Measurements from ENCODE around the gene FHIT.

FHIT gene

DNA sequence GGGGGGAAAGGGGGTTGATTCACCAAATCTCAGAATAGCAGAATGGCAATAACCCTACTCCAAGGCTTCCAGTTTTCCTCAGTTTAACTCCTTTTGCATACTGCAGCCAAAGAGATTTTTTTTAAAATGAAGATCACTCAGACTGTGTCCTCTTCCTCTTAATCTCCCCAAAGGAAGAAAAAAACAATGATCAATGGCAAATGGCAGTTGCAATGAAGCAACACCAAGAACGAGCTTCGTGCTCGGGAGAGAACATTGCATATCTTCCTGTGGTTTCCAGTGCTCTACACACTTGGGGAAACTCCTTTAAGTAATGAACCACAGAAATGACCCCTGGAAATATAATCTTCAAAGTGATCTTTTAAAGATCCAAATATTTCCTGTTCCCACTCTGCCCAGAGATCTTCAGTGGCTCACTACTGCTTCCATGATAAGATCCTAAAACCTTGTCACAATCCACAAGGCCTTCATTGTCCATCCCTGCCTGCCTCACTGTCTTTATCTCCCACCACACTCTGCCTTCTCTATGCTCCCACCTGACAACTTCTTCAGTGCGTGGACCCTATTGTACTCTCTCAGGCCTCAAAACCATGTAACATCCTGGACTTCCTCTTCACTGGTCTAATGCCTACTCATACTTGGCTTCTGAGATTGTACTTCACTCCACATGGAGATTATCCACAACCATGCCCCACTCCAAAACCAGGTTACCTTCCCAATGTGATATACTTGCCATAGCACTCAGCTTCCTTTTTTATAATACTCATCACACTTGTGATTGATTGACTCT, 394.8 kb downstream of the FHIT start:
- Histone ChIP-seq H3K36me3 (ENCODE audit: control insufficient read depth, insufficient read depth, low read length) (no peaks in the 10 kb centered on the region), H3K27ac (ENCODE audit: insufficient read depth, low read length, poor library complexity, severe bottlenecking) (no peak overlapping the region), H3K4me1 (ENCODE audit: control insufficient read depth, insufficient read depth, low read length, poor library complexity, severe bottlenecking) (no peaks in the 10 kb centered on the region), H3K4me3 (ENCODE audit: insufficient read depth, low read depth, low read length, poor library complexity, severe bottlenecking) (no peak overlapping the region), H3K27me3 (replicated peaks; ENCODE audit: control insufficient read depth, insufficient read depth, low read length, poor library complexity, severe bottlenecking) (no peaks in the 10 kb centered on the region), H3K9me3 (ENCODE audit: control insufficient read depth, low read length) (no peaks in the 10 kb centered on the region)
- DNase-seq = no peak

DNA sequence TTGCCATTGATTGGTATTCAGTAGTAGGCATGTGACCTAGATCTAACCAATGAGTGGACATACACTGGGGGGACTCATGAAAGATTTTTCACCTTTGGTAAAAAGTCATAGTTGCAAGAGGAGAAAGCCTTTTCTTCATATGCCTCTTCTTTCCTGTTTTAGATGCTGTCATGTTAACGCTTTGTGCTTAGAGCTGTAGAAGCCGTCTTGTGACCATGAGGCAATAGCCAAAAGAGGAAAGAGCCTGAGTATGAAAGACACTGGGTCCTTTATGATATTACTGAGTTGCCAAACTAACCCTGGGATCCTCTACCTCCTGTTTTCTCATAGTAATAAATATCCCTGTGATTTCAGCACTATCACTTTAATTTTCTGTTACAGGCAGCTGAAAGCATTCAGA, 396.0 kb downstream of the FHIT start:
- Histone ChIP-seq H3K36me3 (ENCODE audit: control insufficient read depth, insufficient read depth, low read length) (no peaks in the 10 kb centered on the region), H3K9me3 (ENCODE audit: control insufficient read depth, low read length) (no peaks in the 10 kb centered on the region), H3K27ac (ENCODE audit: insufficient read depth, low read length, poor library complexity, severe bottlenecking) (no peak overlapping the region), H3K4me1 (ENCODE audit: control insufficient read depth, insufficient read depth, low read length, poor library complexity, severe bottlenecking) (no peaks in the 10 kb centered on the region), H3K27me3 (replicated peaks; ENCODE audit: control insufficient read depth, insufficient read depth, low read length, poor library complexity, severe bottlenecking) (no peaks in the 10 kb centered on the region), H3K4me3 (ENCODE audit: insufficient read depth, low read depth, low read length, poor library complexity, severe bottlenecking) (no peak overlapping the region)
- no peak for DNase-seq

DNA sequence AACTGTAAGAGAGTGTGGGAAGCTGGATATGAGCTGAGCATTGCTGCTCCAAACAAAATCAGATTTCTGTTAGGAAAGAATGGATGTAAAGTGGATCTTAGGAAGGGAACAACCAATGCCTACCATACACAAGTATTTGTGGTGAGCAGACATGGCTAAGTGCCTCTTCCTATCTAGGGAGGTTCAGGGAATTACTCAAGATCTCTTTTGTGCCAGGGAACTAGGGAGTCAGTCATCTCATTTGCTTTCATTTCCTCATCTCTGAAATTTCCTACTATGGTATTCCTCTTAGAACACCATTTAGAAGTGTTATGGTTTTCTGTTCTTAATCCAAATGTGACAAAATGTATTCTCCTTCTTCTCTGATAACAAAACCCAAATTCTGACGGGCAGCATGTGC, 396.5 kb downstream of the FHIT start:
- H3K27ac ChIP-seq (ENCODE audit: insufficient read depth, low read length, poor library complexity, severe bottlenecking) = no peak overlapping the region
- H3K36me3 ChIP-seq (ENCODE audit: control insufficient read depth, insufficient read depth, low read length) = no peaks in the 10 kb centered on the region
- H3K4me1 ChIP-seq (ENCODE audit: control insufficient read depth, insufficient read depth, low read length, poor library complexity, severe bottlenecking) = no peaks in the 10 kb centered on the region
- H3K9me3 ChIP-seq (ENCODE audit: control insufficient read depth, low read length) = no peaks in the 10 kb centered on the region
- H3K4me3 ChIP-seq (ENCODE audit: insufficient read depth, low read depth, low read length, poor library complexity, severe bottlenecking) = no peak overlapping the region
- no peaks in the 10 kb centered on the region for H3K27me3 ChIP-seq (replicated peaks; ENCODE audit: control insufficient read depth, insufficient read depth, low read length, poor library complexity, severe bottlenecking)
- DNase-seq = no peak

DNA sequence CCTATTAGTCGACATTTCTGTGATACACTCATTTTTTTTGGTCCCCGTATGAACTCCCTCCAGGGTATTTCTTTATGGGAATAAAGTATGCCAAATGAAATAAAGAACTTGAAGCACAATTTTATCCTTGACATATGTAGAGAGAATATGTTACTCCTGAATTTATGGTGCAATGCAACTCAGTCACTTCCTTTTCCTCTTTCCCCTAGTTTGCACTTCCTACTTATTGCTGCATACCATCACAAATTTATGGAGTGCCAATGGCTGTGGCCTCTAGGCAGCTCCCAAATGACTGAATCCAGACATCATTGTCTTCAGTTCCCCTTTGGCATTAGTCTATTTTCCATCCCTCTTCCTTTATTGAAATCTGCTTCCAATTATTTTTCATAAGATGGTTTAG, 403.5 kb downstream of the FHIT start:
- Histone ChIP-seq H3K4me3 (ENCODE audit: insufficient read depth, low read depth, low read length, poor library complexity, severe bottlenecking) (no peak overlapping the region), H3K36me3 (ENCODE audit: control insufficient read depth, insufficient read depth, low read length) (no peaks in the 10 kb centered on the region), H3K4me1 (ENCODE audit: control insufficient read depth, insufficient read depth, low read length, poor library complexity, severe bottlenecking) (no peaks in the 10 kb centered on the region), H3K27ac (ENCODE audit: insufficient read depth, low read length, poor library complexity, severe bottlenecking) (no peak overlapping the region), H3K9me3 (ENCODE audit: control insufficient read depth, low read length) (no peaks in the 10 kb centered on the region), H3K27me3 (replicated peaks; ENCODE audit: control insufficient read depth, insufficient read depth, low read length, poor library complexity, severe bottlenecking) (no peaks in the 10 kb centered on the region)
- DNase-seq = no peak

DNA sequence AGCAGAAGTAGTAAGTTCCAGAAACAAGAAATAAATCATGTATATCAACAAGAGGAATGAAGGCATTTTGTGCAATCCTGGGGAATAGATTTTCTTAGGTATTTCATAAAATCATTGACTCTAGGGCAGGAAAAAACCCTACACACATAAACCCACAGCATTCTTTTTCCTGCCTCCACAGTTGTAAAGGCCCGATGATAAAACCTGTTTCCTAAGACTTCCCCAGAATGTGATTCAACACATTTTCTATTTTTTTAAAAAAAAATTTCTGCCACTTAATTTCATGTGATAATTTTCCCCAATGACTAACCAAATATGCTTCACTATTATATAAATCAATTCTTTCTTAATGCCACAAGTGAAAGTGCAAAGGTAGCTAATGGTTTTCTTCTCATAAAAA, 407.0 kb downstream of the FHIT start:
- no peaks in the 10 kb centered on the region for H3K9me3 ChIP-seq (ENCODE audit: control insufficient read depth, low read length)
- no peak overlapping the region for H3K27ac ChIP-seq (ENCODE audit: insufficient read depth, low read length, poor library complexity, severe bottlenecking)
- H3K27me3 ChIP-seq (replicated peaks; ENCODE audit: control insufficient read depth, insufficient read depth, low read length, poor library complexity, severe bottlenecking) = no peaks in the 10 kb centered on the region
- no peak for DNase-seq
- no peak overlapping the region for H3K4me3 ChIP-seq (ENCODE audit: insufficient read depth, low read depth, low read length, poor library complexity, severe bottlenecking)
- no peaks in the 10 kb centered on the region for H3K36me3 ChIP-seq (ENCODE audit: control insufficient read depth, insufficient read depth, low read length)
- no peaks in the 10 kb centered on the region for H3K4me1 ChIP-seq (ENCODE audit: control insufficient read depth, insufficient read depth, low read length, poor library complexity, severe bottlenecking)

DNA sequence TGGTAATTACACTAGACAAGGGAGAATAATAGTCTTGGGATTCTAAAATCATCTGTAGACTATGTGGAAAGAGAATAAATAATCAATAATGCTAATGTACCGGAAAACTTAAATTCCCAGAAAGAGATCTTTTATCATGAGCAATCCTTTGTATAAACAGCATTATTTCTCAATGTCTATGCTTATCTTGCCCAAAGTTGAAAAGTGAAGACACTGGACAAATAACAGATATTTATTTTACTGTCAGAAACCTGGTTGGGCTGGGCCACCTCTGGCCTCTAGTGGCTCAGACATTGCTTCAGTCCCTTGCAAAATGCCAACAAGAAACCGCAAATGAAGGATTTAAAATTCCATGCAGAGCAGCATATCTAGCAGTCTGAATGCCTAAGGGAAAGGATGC, 409.9 kb downstream of the FHIT start:
- Histone ChIP-seq H3K9me3 (ENCODE audit: control insufficient read depth, low read length) (no peaks in the 10 kb centered on the region), H3K4me1 (ENCODE audit: control insufficient read depth, insufficient read depth, low read length, poor library complexity, severe bottlenecking) (no peaks in the 10 kb centered on the region), H3K27ac (ENCODE audit: insufficient read depth, low read length, poor library complexity, severe bottlenecking) (no peak overlapping the region), H3K27me3 (replicated peaks; ENCODE audit: control insufficient read depth, insufficient read depth, low read length, poor library complexity, severe bottlenecking) (no peaks in the 10 kb centered on the region), H3K36me3 (ENCODE audit: control insufficient read depth, insufficient read depth, low read length) (no peaks in the 10 kb centered on the region), H3K4me3 (ENCODE audit: insufficient read depth, low read depth, low read length, poor library complexity, severe bottlenecking) (no peak overlapping the region)
- DNase-seq = no peak

DNA sequence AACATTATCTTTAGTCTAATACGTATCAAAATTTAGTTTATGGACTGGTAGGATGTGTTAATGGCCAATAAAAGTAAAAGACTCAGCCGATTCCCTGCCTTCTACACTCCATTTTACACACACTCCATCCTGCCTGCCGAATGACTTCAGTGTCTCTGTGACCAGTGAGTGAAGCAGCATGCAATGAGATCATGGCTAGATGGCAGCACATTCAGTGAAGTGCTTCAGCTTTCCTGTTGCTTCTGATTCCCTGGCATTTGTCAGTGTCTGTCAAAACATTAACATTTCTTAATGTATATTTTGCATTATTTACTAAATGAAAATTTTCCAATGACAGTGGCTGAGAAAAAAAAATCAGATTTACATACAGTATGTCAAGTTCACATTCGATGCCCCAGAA, 412.0 kb downstream of the FHIT start:
- H3K9me3 ChIP-seq (ENCODE audit: control insufficient read depth, low read length) = no peaks in the 10 kb centered on the region
- H3K27ac ChIP-seq (ENCODE audit: insufficient read depth, low read length, poor library complexity, severe bottlenecking) = no peak overlapping the region
- no peaks in the 10 kb centered on the region for H3K27me3 ChIP-seq (replicated peaks; ENCODE audit: control insufficient read depth, insufficient read depth, low read length, poor library complexity, severe bottlenecking)
- no peak for DNase-seq
- no peaks in the 10 kb centered on the region for H3K36me3 ChIP-seq (ENCODE audit: control insufficient read depth, insufficient read depth, low read length)
- no peaks in the 10 kb centered on the region for H3K4me1 ChIP-seq (ENCODE audit: control insufficient read depth, insufficient read depth, low read length, poor library complexity, severe bottlenecking)
- H3K4me3 ChIP-seq (ENCODE audit: insufficient read depth, low read depth, low read length, poor library complexity, severe bottlenecking) = no peak overlapping the region

DNA sequence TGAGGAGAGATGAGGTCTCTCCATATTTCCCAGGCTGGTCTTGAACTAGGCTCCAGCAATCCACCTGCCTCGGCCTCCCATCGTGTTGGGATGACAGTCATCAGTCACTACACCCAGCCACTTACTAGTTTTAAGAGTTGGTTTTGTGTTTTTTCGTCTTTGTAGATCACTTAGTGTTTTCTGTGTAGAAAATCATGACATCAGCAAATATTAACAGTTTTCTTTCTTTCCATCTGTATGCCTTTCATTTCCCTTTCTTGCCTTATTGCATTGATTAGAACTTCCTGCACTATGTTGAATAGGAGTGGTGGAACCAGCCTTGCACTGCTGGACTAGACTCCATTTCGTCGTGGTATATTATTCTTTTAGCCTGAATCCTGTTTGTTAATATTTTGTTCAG, 415.5 kb downstream of the FHIT start:
- Histone ChIP-seq H3K4me1 (ENCODE audit: control insufficient read depth, insufficient read depth, low read length, poor library complexity, severe bottlenecking) (no peaks in the 10 kb centered on the region), H3K27ac (ENCODE audit: insufficient read depth, low read length, poor library complexity, severe bottlenecking) (no peak overlapping the region), H3K9me3 (ENCODE audit: control insufficient read depth, low read length) (no peaks in the 10 kb centered on the region), H3K4me3 (ENCODE audit: insufficient read depth, low read depth, low read length, poor library complexity, severe bottlenecking) (no peak overlapping the region), H3K36me3 (ENCODE audit: control insufficient read depth, insufficient read depth, low read length) (no peaks in the 10 kb centered on the region), H3K27me3 (replicated peaks; ENCODE audit: control insufficient read depth, insufficient read depth, low read length, poor library complexity, severe bottlenecking) (no peaks in the 10 kb centered on the region)
- no peak for DNase-seq

DNA sequence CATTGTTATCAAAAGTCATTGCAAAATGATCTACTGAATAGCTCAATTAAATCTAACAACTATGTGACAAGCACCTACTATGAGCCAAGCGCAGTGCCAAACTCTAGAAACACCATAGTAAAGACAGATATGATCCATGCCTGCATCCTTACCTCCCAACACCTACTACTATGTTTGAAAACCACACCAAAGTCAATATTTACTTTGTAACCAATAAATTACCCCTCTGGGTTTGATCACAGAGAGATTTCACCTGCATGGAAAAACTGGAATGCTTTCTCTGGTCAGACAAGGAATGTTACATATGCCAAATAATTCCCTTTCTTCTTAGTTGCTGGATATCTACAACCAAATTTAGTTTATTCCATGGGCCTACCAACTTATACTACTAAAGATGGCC, 422.2 kb downstream of the FHIT start:
- H3K27me3 ChIP-seq (replicated peaks; ENCODE audit: control insufficient read depth, insufficient read depth, low read length, poor library complexity, severe bottlenecking) = no peaks in the 10 kb centered on the region
- DNase-seq = no peak
- no peak overlapping the region for H3K4me3 ChIP-seq (ENCODE audit: insufficient read depth, low read depth, low read length, poor library complexity, severe bottlenecking)
- H3K4me1 ChIP-seq (ENCODE audit: control insufficient read depth, insufficient read depth, low read length, poor library complexity, severe bottlenecking) = no peaks in the 10 kb centered on the region
- H3K36me3 ChIP-seq (ENCODE audit: control insufficient read depth, insufficient read depth, low read length) = no peaks in the 10 kb centered on the region
- no peaks in the 10 kb centered on the region for H3K9me3 ChIP-seq (ENCODE audit: control insufficient read depth, low read length)
- no peak overlapping the region for H3K27ac ChIP-seq (ENCODE audit: insufficient read depth, low read length, poor library complexity, severe bottlenecking)

DNA sequence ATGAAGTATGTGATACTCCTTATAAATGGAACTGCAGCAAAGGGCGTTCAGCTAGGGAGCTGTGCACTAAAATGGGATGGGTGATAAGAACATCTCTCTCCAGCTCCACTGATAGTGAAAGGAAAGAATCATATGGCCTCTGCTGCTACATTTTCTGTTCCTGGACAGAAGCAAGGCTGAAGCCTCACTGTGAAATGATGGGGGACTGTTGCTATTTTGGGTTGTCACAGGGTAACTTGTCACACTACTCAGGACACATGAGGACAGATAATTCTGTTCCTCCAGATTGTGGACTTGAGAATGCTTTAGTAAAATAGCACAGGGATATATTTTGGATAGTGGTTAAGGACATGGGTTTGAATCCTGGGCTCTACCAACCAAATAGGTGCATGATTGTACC, 423.6 kb downstream of the FHIT start:
- no peak overlapping the region for H3K4me3 ChIP-seq (ENCODE audit: insufficient read depth, low read depth, low read length, poor library complexity, severe bottlenecking)
- no peaks in the 10 kb centered on the region for H3K27me3 ChIP-seq (replicated peaks; ENCODE audit: control insufficient read depth, insufficient read depth, low read length, poor library complexity, severe bottlenecking)
- no peaks in the 10 kb centered on the region for H3K9me3 ChIP-seq (ENCODE audit: control insufficient read depth, low read length)
- no peak overlapping the region for H3K27ac ChIP-seq (ENCODE audit: insufficient read depth, low read length, poor library complexity, severe bottlenecking)
- no peaks in the 10 kb centered on the region for H3K4me1 ChIP-seq (ENCODE audit: control insufficient read depth, insufficient read depth, low read length, poor library complexity, severe bottlenecking)
- no peak for DNase-seq
- no peaks in the 10 kb centered on the region for H3K36me3 ChIP-seq (ENCODE audit: control insufficient read depth, insufficient read depth, low read length)
